VCaP (cell line): ENCODE results near the gene WNT10A.

Experiments used
- H3K27ac ChIP-seq: fragments of 450-650 bp; 2 replicates; pipeline ENCODE4 v1.5.1; 2017
- TF ChIP-seq, protein P1 (sequence below): fragments of 450-650 bp; conservative IDR thresholded peaks from 2 replicates; pipeline ENCODE4 v1.5.1; 2017; ENCODE audit warnings: mild to moderate bottlenecking, moderate library complexity

WNT10A gene

DNA sequence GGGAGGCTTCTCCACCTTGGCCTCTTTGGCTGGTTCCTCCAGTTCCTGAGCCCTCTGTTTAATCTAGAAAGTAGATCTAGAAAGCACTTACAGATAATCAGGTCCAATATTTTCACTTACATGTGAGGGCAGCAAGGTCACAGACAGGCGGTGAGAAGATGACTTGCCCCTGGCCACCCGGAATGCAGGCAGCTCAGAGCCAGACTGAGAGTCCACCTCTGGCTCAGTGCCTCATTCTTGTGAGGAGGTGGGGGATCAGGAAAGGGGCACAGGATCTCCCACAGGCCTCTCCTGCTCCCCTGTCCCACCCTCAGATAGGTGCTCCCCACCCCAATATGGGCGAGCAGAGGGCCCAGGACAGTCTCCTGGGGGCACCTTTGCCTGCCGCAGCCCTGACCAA, 15.3 kb upstream of the WNT10A start:
- TF ChIP-seq, protein P1, sequence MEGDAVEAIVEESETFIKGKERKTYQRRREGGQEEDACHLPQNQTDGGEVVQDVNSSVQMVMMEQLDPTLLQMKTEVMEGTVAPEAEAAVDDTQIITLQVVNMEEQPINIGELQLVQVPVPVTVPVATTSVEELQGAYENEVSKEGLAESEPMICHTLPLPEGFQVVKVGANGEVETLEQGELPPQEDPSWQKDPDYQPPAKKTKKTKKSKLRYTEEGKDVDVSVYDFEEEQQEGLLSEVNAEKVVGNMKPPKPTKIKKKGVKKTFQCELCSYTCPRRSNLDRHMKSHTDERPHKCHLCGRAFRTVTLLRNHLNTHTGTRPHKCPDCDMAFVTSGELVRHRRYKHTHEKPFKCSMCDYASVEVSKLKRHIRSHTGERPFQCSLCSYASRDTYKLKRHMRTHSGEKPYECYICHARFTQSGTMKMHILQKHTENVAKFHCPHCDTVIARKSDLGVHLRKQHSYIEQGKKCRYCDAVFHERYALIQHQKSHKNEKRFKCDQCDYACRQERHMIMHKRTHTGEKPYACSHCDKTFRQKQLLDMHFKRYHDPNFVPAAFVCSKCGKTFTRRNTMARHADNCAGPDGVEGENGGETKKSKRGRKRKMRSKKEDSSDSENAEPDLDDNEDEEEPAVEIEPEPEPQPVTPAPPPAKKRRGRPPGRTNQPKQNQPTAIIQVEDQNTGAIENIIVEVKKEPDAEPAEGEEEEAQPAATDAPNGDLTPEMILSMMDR, result no peak
- no peak overlapping the region for H3K27ac ChIP-seq

DNA sequence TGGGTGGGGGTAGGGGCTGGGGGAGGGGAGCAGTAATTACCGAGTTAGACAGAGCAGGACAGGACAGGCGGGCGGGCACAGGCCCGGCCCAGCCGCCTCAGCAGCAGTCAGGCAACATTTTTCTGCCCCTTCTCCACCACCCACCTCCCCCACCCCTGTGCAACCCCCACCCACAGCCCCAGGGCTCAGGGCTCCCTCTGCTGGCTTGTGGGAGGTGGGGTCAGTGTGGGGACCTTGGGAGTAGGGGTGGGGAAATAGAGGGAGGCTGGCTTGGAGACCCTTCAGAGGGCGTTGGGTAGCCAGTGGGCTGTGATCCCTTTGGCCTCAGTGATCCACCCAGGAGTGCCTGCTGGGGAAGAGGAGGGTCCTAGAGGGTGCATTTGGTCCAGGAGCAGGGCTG, 14.7 kb upstream of the WNT10A start:
- H3K27ac ChIP-seq, result no peak overlapping the region
- TF ChIP-seq, protein P1, result no peak

DNA sequence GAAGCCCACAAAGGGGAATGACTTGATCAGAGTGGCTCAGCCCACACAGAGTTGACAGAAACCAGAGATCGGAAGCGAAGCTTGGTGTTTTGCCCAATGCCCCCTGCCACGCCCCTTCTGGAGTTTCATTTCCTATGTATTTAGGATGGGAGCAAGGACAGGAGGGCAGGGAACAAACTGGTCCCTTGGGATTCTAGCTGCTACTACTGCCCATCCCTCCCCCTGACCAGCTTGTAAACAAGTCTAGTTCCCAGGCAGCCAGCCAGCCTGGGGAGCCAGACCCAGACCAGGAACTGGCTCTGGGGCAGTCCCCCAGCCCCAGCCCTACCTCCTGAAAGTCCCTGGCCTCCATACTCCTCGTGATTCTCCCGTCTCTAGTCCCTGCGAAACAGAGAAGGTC, 12.8 kb upstream of the WNT10A start:
- H3K27ac ChIP-seq, result peak overlapping the region; percentile 54
- TF ChIP-seq, protein P1, result no peak

DNA sequence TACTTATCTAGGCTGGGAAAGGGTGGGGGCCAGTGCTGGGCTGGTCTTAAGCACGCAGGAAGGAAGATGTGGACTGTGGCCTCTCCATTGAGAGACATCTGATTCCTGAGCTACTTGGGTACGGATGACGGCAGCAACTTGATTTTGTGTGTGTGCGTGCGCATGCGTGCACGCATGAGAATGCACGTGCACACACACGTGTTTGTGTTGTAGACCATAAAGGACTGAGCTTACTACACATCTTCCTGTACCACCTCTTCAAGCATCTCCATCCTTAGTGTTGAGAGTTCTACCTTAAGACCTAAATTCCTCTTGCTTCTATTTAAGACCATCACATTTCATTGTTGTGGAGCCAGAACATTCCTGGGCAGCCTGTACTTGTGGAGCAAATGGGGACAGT, 11.6 kb upstream of the WNT10A start:
- TF ChIP-seq, protein P1, result no peak
- no peak overlapping the region for H3K27ac ChIP-seq

DNA sequence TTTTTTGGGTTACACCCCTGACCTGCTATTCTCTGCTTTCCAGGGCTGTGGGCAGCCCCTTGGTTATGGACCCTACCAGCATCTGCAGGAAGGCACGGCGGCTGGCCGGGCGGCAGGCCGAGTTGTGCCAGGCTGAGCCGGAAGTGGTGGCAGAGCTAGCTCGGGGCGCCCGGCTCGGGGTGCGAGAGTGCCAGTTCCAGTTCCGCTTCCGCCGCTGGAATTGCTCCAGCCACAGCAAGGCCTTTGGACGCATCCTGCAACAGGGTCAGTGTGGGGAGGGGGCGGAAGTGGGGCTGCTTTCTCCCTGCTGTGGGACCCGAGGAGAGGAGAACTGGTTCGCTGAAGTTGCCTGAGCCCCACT, 9.7 kb upstream of the WNT10A start:
- H3K27ac ChIP-seq, result no peak overlapping the region
- TF ChIP-seq, protein P1, result no peak

DNA sequence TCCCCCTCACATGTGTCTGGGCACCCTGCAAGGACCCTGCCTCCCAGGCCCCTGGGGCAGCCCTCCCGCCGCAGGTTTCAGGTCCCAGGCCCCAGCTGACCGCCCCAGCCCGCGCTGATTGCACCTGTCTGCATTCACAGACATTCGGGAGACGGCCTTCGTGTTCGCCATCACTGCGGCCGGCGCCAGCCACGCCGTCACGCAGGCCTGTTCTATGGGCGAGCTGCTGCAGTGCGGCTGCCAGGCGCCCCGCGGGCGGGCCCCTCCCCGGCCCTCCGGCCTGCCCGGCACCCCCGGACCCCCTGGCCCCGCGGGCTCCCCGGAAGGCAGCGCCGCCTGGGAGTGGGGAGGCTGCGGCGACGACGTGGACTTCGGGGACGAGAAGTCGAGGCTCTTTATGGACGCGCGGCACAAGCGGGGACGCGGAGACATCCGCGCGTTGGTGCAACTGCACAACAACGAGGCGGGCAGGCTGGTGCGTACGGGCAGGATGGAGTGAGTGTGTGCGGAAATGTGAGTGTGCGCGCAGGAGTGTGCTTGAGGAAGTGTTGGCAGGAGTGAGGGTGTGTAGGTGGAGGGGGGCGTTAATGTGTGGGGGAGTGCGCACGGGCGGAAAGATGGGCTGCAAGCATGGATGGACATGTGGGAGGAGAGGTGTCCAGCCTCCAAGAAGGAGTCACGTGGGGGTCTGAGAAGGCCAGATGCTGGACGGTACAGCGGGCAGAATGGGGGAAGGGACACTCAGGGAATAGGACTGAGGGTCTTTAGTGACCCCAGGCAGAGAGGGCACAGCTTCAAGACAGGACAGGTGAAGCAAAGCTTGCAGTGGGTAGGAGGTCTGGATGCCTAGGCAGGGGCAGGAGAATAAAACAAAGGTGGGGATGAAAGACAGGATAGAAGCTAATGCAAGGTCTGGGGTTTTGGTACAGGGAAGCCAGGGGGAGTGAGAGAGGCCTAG, 9.0 kb upstream of the WNT10A start:
- TF ChIP-seq, protein P1, result no peak
- no peak overlapping the region for H3K27ac ChIP-seq

DNA sequence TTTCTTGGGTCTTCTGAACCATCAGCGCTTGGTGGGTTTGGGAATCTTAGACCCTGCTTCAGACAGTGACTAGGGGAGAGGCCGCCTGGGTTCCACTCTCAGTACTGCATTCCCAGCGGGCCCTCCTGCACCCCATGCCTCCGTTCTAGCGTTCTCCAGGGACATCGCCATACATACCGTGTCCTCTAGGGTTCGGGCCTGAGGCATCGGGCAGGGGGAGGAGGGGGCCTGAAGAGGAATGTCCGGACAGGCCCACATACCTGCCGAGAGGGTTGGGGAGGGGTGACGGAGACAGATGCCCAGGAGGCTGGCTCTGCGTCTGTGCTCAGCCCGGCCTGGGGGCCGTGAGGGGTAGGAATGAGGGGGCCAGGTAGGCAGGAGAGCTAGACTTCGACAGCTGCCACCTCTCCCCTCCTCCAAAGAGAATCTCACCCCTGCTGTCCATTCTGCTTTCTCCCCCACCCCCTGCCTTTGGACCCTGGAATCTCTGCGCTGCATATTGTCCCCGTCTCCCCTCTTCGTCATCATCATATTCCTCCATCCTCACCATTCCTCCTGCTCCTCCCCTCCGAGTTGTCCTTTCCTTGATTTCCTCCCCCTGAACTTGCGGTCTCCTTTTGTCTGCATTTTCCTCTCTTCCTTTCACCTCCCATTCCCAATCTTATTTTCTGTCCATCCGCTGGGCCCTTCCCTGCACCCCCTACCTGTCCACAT, 7.8 kb upstream of the WNT10A start:
- no peak overlapping the region for H3K27ac ChIP-seq
- TF ChIP-seq, protein P1, result no peak
